Mucosa of rectum (tissue), 2 donors: ENCODE data around the gene PKNOX1.
"Not testable (repeated sequence)": the region's sequence is repeated elsewhere in the genome, so short reads cannot be mapped to it uniquely, and the experiment has no call there.

Experiments used
- H3K27ac ChIP-seq, 2 donors: one replicate each; pipeline ENCODE4 v1.7.0; 2013; ENCODE audit warnings: inconsistent platforms in 2 of 2, low read depth in 2 of 2, low read length in 2 of 2
- H3K27me3 ChIP-seq, 2 donors: one replicate each; pipeline ENCODE4 v1.7.0; 2013; ENCODE audit warnings: low read length in 2 of 2; ENCODE audit not compliant: control insufficient read depth in 2 of 2, insufficient read depth in 2 of 2
- H3K36me3 ChIP-seq, 2 donors: one replicate each; pipeline ENCODE4 v1.7.0; 2013; ENCODE audit warnings: low read length in 2 of 2; ENCODE audit not compliant: control insufficient read depth in 2 of 2, insufficient read depth in 2 of 2
- H3K4me1 ChIP-seq, 2 donors: one replicate each; pipeline ENCODE4 v1.7.0; 2013; ENCODE audit warnings: low read length in 2 of 2, mild to moderate bottlenecking in 1 of 2; ENCODE audit not compliant: control insufficient read depth in 2 of 2, insufficient read depth in 2 of 2
- H3K4me3 ChIP-seq, 2 donors: one replicate each; pipeline ENCODE4 v1.7.0; 2013; ENCODE audit warnings: low read length in 2 of 2
- H3K9ac ChIP-seq, 2 donors: one replicate each; pipeline ENCODE4 v1.7.0; 2013; ENCODE audit warnings: low read length in 2 of 2, low read depth in 1 of 2, mild to moderate bottlenecking in 1 of 2
- H3K9me3 ChIP-seq, 2 donors: one replicate each; pipeline ENCODE4 v1.7.0; 2013; ENCODE audit warnings: low read length in 2 of 2; ENCODE audit not compliant: control insufficient read depth in 2 of 2
- donor health status: healthy.
- donor health status: Normal muscosa, but diverticular disease.

PKNOX1 gene

DNA sequence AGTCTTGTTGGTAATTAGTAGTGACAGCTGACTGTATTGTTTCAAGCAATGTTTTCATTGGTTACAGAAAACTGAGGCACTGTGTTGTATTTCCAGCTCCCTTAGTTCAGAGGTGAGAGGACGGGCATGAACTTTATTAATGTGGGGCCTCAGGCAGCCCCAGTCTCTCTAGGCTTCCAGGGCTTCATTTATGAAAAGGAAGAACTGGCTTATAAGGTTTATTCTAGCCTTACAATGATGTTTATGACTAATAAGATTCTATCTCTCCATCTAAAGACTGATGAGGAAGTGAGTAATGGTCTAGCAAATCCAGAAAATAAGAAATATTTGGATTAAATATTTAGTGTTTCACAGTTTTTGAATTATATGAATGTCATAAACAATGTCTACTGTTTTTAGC is 59.7 kb downstream of the PKNOX1 start:
- H3K36me3 ChIP-seq = peaks cover 18 to 22% of the 10 kb centered on the region in 2 donors
- no peaks in the 10 kb centered on the region for H3K4me1 ChIP-seq
- no peaks in the 10 kb centered on the region for H3K27me3 ChIP-seq
- H3K27ac ChIP-seq = no peak overlapping the region
- H3K9ac ChIP-seq = no peak overlapping the region
- H3K4me3 ChIP-seq = no peak overlapping the region
- no peaks in the 10 kb centered on the region for H3K9me3 ChIP-seq

DNA sequence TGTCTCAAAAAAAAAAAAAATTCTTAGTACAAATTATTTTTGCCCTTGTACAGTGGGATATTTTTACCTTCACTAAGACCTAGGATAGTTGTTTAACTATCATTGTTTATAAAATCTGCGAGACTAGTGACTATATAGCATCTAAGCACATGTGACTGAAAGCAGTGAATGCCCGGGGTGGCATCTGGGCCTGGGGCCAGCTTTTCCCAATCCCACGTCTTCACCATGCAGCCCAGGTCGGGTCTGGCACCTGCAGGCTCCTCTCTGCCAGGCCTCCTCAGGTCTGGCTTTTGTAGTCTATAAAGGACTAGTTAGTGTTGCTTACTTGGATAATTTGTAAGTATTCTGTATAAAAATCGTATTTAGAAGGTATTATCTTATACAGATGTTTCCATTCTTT is 60.5 kb downstream of the PKNOX1 start:
- peaks cover 16 to 18% of the 10 kb centered on the region in 2 donors for H3K36me3 ChIP-seq
- H3K27ac ChIP-seq = no peak overlapping the region
- H3K27me3 ChIP-seq = no peaks in the 10 kb centered on the region
- H3K9ac ChIP-seq = no peak overlapping the region
- no peak overlapping the region for H3K4me3 ChIP-seq
- no peaks in the 10 kb centered on the region for H3K4me1 ChIP-seq
- no peaks in the 10 kb centered on the region for H3K9me3 ChIP-seq

- H3K9ac ChIP-seq, H3K4me3 ChIP-seq, H3K27ac ChIP-seq, H3K36me3 ChIP-seq, H3K27me3 ChIP-seq, H3K9me3 ChIP-seq, H3K4me1 ChIP-seq: not testable (repeated sequence)
These were observed 62.5 kb downstream of the PKNOX1 start for GRCh38 chr21:43036889-43037288.

- H3K9me3 ChIP-seq, H3K27me3 ChIP-seq, H3K27ac ChIP-seq, H3K4me1 ChIP-seq, H3K4me3 ChIP-seq, H3K9ac ChIP-seq, H3K36me3 ChIP-seq: not testable (repeated sequence)
These were observed 63.7 kb downstream of the PKNOX1 start for GRCh38 chr21:43037918-43038658.

DNA sequence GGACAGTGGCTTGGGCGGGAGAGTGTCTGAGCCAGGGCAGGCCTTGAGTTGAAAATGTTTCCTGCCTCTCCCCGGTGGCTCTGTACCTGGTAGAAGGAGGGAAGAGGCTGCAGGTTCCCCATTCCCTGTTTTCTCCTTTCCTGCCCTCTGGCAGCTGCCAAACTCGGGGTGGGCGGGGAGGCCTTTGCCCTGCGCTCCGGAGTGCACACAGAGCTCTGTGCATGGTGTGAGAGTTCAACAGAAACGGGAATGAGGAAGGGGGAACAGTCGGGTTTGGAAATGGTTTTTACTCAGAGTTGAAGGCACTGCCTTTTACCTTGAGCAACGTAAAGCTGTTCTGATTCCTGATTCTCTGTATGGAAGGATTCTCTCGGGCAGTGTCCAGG is 64.3 kb downstream of the PKNOX1 start:
- not testable (repeated sequence) for H3K27ac ChIP-seq, H3K4me3 ChIP-seq, H3K27me3 ChIP-seq, H3K36me3 ChIP-seq, H3K9ac ChIP-seq, H3K4me1 ChIP-seq, H3K9me3 ChIP-seq

GRCh38 chr21:43042169-43042568 is 67.8 kb downstream of the PKNOX1 start:
- not testable (repeated sequence) for H3K27ac ChIP-seq, H3K4me3 ChIP-seq

GRCh38 chr21:43043291-43043690 is 68.9 kb downstream of the PKNOX1 start:
- H3K36me3 ChIP-seq = not testable (repeated sequence)

More at GRCh38 chr21:43042169-43042568, 67.8 kb downstream of the PKNOX1 start:
- H3K9me3 ChIP-seq, H3K27me3 ChIP-seq, H3K36me3 ChIP-seq, H3K4me1 ChIP-seq, H3K9ac ChIP-seq: not testable (repeated sequence)

DNA sequence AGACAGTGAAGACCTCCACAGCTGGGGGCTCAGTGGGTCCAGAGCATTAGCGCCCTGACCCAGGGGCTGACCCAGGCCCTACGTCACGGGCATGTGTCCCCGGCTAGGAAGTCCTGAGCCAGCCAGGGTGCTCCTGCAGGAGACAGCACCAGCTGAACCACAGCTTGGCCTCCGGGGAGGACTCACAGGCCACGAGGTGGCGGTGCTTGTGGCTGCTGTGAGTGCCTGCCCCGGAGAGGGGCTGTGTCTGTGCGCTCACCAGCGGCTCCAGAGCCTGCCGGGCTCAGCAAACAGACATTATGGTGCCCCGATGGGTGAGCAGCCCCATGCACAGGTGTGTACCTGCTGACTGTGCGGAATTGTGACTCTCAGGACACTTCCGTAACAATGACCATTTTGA is 70.2 kb downstream of the PKNOX1 start:
- H3K27me3 ChIP-seq, H3K9ac ChIP-seq, H3K27ac ChIP-seq, H3K9me3 ChIP-seq, H3K4me3 ChIP-seq, H3K4me1 ChIP-seq, H3K36me3 ChIP-seq: not testable (repeated sequence)

More at GRCh38 chr21:43043291-43043690, 68.9 kb downstream of the PKNOX1 start:
- H3K4me3 ChIP-seq, H3K27ac ChIP-seq, H3K27me3 ChIP-seq, H3K4me1 ChIP-seq, H3K9me3 ChIP-seq, H3K9ac ChIP-seq: not testable (repeated sequence)

DNA sequence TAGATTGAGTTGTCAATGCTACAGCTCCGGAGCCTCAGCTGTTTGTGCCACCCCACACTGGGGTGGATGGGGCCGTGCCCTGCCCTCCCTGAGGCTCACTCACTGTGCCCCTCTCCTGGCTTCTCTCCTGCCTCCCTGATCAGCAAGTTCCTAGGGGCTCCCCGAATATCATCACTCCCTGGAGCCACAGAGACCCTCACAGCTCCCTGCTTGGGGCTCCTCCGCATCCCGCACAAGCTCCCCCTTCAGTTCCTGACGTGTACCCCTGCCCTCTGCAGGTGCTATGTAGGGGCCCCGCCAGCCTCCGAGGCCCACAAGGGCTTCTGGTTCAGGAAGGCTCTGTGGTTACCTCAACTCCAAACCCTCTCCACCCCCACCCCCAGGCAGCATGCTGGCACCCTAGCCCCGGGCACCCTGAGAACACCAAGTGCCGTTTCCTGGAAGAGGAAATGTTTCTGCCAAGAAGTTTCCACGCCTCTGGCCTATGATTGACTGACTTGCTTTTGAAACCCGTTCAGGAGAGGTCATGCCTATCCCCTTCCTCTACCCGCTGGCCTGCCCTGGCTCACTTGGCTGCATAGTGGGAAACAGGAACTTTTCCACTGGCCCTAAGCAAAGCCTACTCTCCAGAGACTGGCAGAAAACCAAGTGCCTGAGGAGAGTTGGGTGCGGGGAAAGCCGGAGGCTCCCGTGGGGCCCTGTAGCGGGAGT is 71.0 kb downstream of the PKNOX1 start:
- H3K9ac ChIP-seq, H3K4me3 ChIP-seq, H3K4me1 ChIP-seq, H3K27ac ChIP-seq, H3K36me3 ChIP-seq, H3K9me3 ChIP-seq, H3K27me3 ChIP-seq: not testable (repeated sequence)

DNA sequence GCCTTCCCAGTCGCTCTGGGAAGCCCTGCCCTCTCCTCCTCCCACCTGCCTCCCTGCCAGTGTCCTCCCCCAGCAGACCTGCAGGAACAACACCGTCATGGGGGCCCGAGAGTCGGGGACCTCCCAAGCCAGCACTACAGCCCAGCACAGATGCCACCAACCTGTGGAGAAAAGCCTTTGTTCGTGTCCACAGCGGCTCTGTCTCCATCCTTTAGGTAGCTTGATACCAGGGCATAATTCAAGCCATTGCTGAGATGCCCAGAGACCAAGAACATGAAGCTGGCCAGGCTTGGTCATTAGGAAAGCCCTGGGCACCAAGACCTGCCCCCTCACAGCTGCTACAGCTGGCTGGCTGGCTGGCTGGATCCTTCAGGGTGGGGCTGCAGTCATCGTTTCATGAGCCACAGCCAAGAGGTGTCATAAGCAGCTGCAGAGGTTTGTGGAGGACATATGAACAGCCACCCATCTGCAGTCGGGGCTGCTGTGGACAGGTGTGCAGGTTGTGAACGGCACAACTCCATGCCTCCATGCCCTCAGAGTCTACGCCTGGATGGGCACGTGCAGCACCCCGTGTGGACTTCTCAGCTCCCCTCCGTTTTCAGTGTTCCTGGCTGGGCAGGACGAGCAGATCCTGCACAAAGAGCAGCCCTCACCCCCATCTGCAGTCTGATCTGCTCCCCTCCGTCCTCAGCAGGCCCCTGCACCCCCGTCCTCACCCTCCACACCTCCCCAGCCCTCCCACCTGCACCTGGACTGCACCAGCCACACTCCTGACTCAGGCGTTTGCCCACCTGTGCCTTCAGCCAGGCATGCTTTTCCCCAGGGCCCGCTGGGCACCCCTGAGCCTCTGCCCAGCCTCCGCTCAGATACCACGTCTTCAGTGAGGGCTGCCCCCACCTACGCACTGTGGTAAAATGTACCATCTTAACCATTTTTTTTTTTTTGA is 71.8 kb downstream of the PKNOX1 start:
- H3K36me3 ChIP-seq, H3K4me1 ChIP-seq, H3K27me3 ChIP-seq, H3K27ac ChIP-seq, H3K4me3 ChIP-seq, H3K9me3 ChIP-seq, H3K9ac ChIP-seq: not testable (repeated sequence)
